ENCODE measurements around the gene MPC1. TPM values are rescaled to one million over a fixed set of nuclear protein-coding genes. Genes with fewer than 3 reads are reported as not detected.
"Not testable (repeated sequence)": the region's sequence is repeated elsewhere in the genome, so short reads cannot be mapped to it uniquely, and the experiment has no call there.

The MPC1 gene
- total RNA-seq, 6 experiments from 2014 or later = 21.7 to 24.5 (median 22.9) TPM

- TF ChIP-seq CTCF (IDR thresholded peaks at IDR 0.05) = no peak
- Mint-ChIP-seq H3K36me3 (ENCODE audit: low read depth) (no peaks in the 10 kb centered on the region), H3K4me1 (ENCODE audit: low read depth) (peaks cover 7% of the 10 kb centered on the region), H3K27ac (no peak overlapping the region), H3K4me3 (no peak overlapping the region), H3K9me3 (no peaks in the 10 kb centered on the region), H3K27me3 (ENCODE audit: insufficient read depth) (peaks cover 21% of the 10 kb centered on the region)
- no peak for DNase-seq
Observed at GRCh38 chr6:166406197-166406596, 23.5 kb upstream of the MPC1 start.

GRCh38 chr6:166405386-166405785 lies 22.6 kb upstream of the MPC1 start:
- DNase-seq = no peak
- Mint-ChIP-seq H3K4me1 (ENCODE audit: low read depth) (peaks cover 7% of the 10 kb centered on the region), H3K4me3 (no peak overlapping the region), H3K36me3 (ENCODE audit: low read depth) (no peaks in the 10 kb centered on the region), H3K27ac (no peak overlapping the region), H3K27me3 (ENCODE audit: insufficient read depth) (peaks cover 21% of the 10 kb centered on the region), H3K9me3 (no peaks in the 10 kb centered on the region)
- TF ChIP-seq CTCF (IDR thresholded peaks at IDR 0.05) = no peak

GRCh38 chr6:166402582-166403277 lies 20.0 kb upstream of the MPC1 start:
- TF ChIP-seq CTCF (IDR thresholded peaks at IDR 0.05) = no peak
- peaks cover 17% of the 10 kb centered on the region for H3K27me3 Mint-ChIP-seq (ENCODE audit: insufficient read depth)
- H3K4me3 Mint-ChIP-seq = no peak overlapping the region
- no peaks in the 10 kb centered on the region for H3K9me3 Mint-ChIP-seq
- peaks cover 7% of the 10 kb centered on the region for H3K4me1 Mint-ChIP-seq (ENCODE audit: low read depth)
- no peak overlapping the region for H3K27ac Mint-ChIP-seq
- DNase-seq = peak; percentile 13
- H3K36me3 Mint-ChIP-seq (ENCODE audit: low read depth) = no peaks in the 10 kb centered on the region

- peak; percentile 87 for TF ChIP-seq CTCF (IDR thresholded peaks at IDR 0.05)
- not testable (repeated sequence) for H3K9me3 Mint-ChIP-seq; H3K4me3 Mint-ChIP-seq; H3K27ac Mint-ChIP-seq; H3K36me3 Mint-ChIP-seq (ENCODE audit: low read depth); H3K4me1 Mint-ChIP-seq (ENCODE audit: low read depth)
- DNase-seq = peak; percentile 68
- H3K27me3 Mint-ChIP-seq (ENCODE audit: insufficient read depth) = peaks cover 14% of the 10 kb centered on the region
Observed at GRCh38 chr6:166400649-166401250, 18.0 kb upstream of the MPC1 start.

GRCh38 chr6:166400181-166400580 lies 17.4 kb upstream of the MPC1 start:
- no peaks in the 10 kb centered on the region for H3K9me3 Mint-ChIP-seq
- H3K27me3 Mint-ChIP-seq (ENCODE audit: insufficient read depth) = peaks cover 13% of the 10 kb centered on the region
- no peak overlapping the region for H3K27ac Mint-ChIP-seq
- H3K4me3 Mint-ChIP-seq = no peak overlapping the region
- no peaks in the 10 kb centered on the region for H3K36me3 Mint-ChIP-seq (ENCODE audit: low read depth)
- TF ChIP-seq CTCF (IDR thresholded peaks at IDR 0.05) = no peak
- DNase-seq = no peak
- H3K4me1 Mint-ChIP-seq (ENCODE audit: low read depth) = peaks cover 7% of the 10 kb centered on the region
